ENCODE measurements around the gene KRT13. TPM values are rescaled to one million over a fixed set of nuclear protein-coding genes. Genes with fewer than 3 reads are reported as not detected.

KRT13 gene
- total RNA-seq, 1 experiment from 2014 or later = 45.7 TPM

- intact Hi-C loops (cut with micrococcal nuclease; ENCODE audit: unreplicated experiment) = loop anchor here (2.0 kb wide), 1 partner anchor 18 kb away; no protein-coding TSS in a partner anchor
- TSS peak; percentile 27 for BruUV-seq (replicated peaks)
- peak overlapping the region; percentile 99 for H3K27ac Mint-ChIP-seq (ENCODE audit: unreplicated experiment)
- peak overlapping the region; percentile 95 for H3K4me3 Mint-ChIP-seq (ENCODE audit: low read depth, unreplicated experiment)
- H3K36me3 Mint-ChIP-seq (ENCODE audit: insufficient read depth, unreplicated experiment) = peaks cover 58% of the 10 kb centered on the region
- peak; percentile 93 for DNase-seq
- H3K27me3 Mint-ChIP-seq (ENCODE audit: unreplicated experiment) = no peaks in the 10 kb centered on the region
- no peaks in the 10 kb centered on the region for H3K9me3 Mint-ChIP-seq (ENCODE audit: low read depth, unreplicated experiment)
- CTCF ChIA-PET = interaction anchor here (0.6 to 19.2 kb wide), 15 partner anchors 8 to 398 kb away, joined by 3 to 471 read pairs (median 4); partner anchors contain the start of gene KRT15
- H3K4me1 Mint-ChIP-seq (ENCODE audit: low read depth, unreplicated experiment) = peaks cover 62% of the 10 kb centered on the region
- TF ChIP-seq CTCF (IDR thresholded peaks at IDR 0.05; ENCODE audit: unreplicated experiment) = no peak
These were observed 24.9 kb upstream of the KRT13 start for GRCh38 chr17:41530062-41531048.

- H3K4me1 Mint-ChIP-seq (ENCODE audit: low read depth, unreplicated experiment) = peaks cover 62% of the 10 kb centered on the region
- H3K9me3 Mint-ChIP-seq (ENCODE audit: low read depth, unreplicated experiment) = no peaks in the 10 kb centered on the region
- H3K27me3 Mint-ChIP-seq (ENCODE audit: unreplicated experiment) = no peaks in the 10 kb centered on the region
- BruUV-seq (replicated peaks) = no TSS peak
- H3K36me3 Mint-ChIP-seq (ENCODE audit: insufficient read depth, unreplicated experiment) = peaks cover 67% of the 10 kb centered on the region
- no peak for TF ChIP-seq CTCF (IDR thresholded peaks at IDR 0.05; ENCODE audit: unreplicated experiment)
- intact Hi-C loops (cut with micrococcal nuclease; ENCODE audit: unreplicated experiment) = loop anchor here (10.0 kb wide), 1 partner anchor 595 kb away; the partner anchor contains the start of gene KRT23
- peak overlapping the region; percentile 95 for H3K4me3 Mint-ChIP-seq (ENCODE audit: low read depth, unreplicated experiment)
- H3K27ac Mint-ChIP-seq (ENCODE audit: unreplicated experiment) = peak overlapping the region; percentile 99
- peak; percentile 53 for DNase-seq
- CTCF ChIA-PET = interaction anchor here (0.7 to 19.2 kb wide), 10 partner anchors 9 to 136 kb away, joined by 3 to 471 read pairs (median 6); no protein-coding TSS in a partner anchor
These were observed 24.1 kb upstream of the KRT13 start for GRCh38 chr17:41529491-41529915.

GRCh38 chr17:41528959-41529353 lies 23.5 kb upstream of the KRT13 start:
- Mint-ChIP-seq H3K9me3 (ENCODE audit: low read depth, unreplicated experiment) (no peaks in the 10 kb centered on the region), H3K27ac (ENCODE audit: unreplicated experiment) (peak overlapping the region; percentile 99), H3K27me3 (ENCODE audit: unreplicated experiment) (no peaks in the 10 kb centered on the region), H3K4me1 (ENCODE audit: low read depth, unreplicated experiment) (peaks cover 68% of the 10 kb centered on the region), H3K4me3 (ENCODE audit: low read depth, unreplicated experiment) (peak overlapping the region; percentile 95), H3K36me3 (ENCODE audit: insufficient read depth, unreplicated experiment) (peaks cover 72% of the 10 kb centered on the region)
- CTCF ChIA-PET = interaction anchor here (1.2 to 19.2 kb wide), 9 partner anchors 12 to 627 kb away, joined by 3 to 471 read pairs (median 8); partner anchors contain the start of gene KRT17
- BruUV-seq (replicated peaks) = no TSS peak
- intact Hi-C loops (cut with micrococcal nuclease; ENCODE audit: unreplicated experiment) = loop anchor here (10.0 kb wide), 1 partner anchor 594 kb away; the partner anchor contains the start of gene KRT23
- TF ChIP-seq CTCF (IDR thresholded peaks at IDR 0.05; ENCODE audit: unreplicated experiment) = no peak
- DNase-seq = peak; percentile 58
